Superior temporal gyrus (tissue), 1 donor: Measurements from ENCODE around the gene PPP1R37.
"Not testable (repeated sequence)": the region's sequence is repeated elsewhere in the genome, so short reads cannot be mapped to it uniquely, and the experiment has no call there.

Source experiments
- DNase-seq: peaks from one replicate; pipeline ENCODE4 v3.0.0-alpha.2; 2016; ENCODE audit errors: extremely low spot score

Gene PPP1R37

GRCh38 chr19:45115809-45116615 lies 23.0 kb downstream of the PPP1R37 start:
- DNase-seq: no peak

- DNase-seq: no peak
Measured at GRCh38 chr19:45117167-45117594, 24.2 kb downstream of the PPP1R37 start.

- DNase-seq: no peak
Measured at GRCh38 chr19:45117671-45118070, 24.7 kb downstream of the PPP1R37 start.

- DNase-seq: no peak
Measured at GRCh38 chr19:45118106-45118505, 25.1 kb downstream of the PPP1R37 start.

- DNase-seq: not testable (repeated sequence)
Measured at GRCh38 chr19:45118591-45119355, 25.8 kb downstream of the PPP1R37 start.

- DNase-seq: no peak
Measured at GRCh38 chr19:45119582-45119981, 26.6 kb downstream of the PPP1R37 start.

- DNase-seq: no peak
Measured at GRCh38 chr19:45121827-45122345, 28.9 kb downstream of the PPP1R37 start.

- no peak for DNase-seq
Measured at GRCh38 chr19:45122832-45123231, 29.9 kb downstream of the PPP1R37 start.

- no peak for DNase-seq
Measured at GRCh38 chr19:45123440-45123850, 30.5 kb downstream of the PPP1R37 start.

- no peak for DNase-seq
Measured at GRCh38 chr19:45124021-45124420, 31.0 kb downstream of the PPP1R37 start.

GRCh38 chr19:45125360-45125759 lies 32.4 kb downstream of the PPP1R37 start:
- DNase-seq: no peak

- DNase-seq: peak; percentile 57
Measured at GRCh38 chr19:45125975-45126493, 33.1 kb downstream of the PPP1R37 start.

GRCh38 chr19:45126654-45127053 lies 33.7 kb downstream of the PPP1R37 start:
- DNase-seq: no peak

GRCh38 chr19:45128146-45128545 lies 35.2 kb downstream of the PPP1R37 start:
- DNase-seq: no peak

- no peak for DNase-seq
Measured at GRCh38 chr19:45128806-45129205, 35.8 kb downstream of the PPP1R37 start.

GRCh38 chr19:45130236-45130635 lies 37.3 kb downstream of the PPP1R37 start:
- DNase-seq: no peak

- peak; percentile 53 for DNase-seq
Measured at GRCh38 chr19:45130888-45131615, 38.1 kb downstream of the PPP1R37 start.

GRCh38 chr19:45133661-45134060 lies 40.7 kb downstream of the PPP1R37 start:
- DNase-seq: no peak

GRCh38 chr19:45135176-45135885 lies 42.4 kb downstream of the PPP1R37 start:
- DNase-seq: no peak

GRCh38 chr19:45136507-45137178 lies 43.7 kb downstream of the PPP1R37 start:
- no peak for DNase-seq
